Esophagus squamous epithelium (tissue), 5 donors: ENCODE results near the gene LIN52. TPM values are rescaled to one million over a fixed set of nuclear protein-coding genes. Genes with fewer than 3 reads are reported as not detected.

Experiments used
- DNase-seq: peaks from one replicate; lab custom pipeline; 2025; lab: John Stamatoyannopoulos, UW
- H3K27ac ChIP-seq, 4 donors: fragments of 200-600 bp; sonication (generic); one replicate each; pipeline ENCODE4 v1.5.1; 2016 to 2019; ENCODE audit warnings: mild to moderate bottlenecking in 1 of 4
- H3K27me3 ChIP-seq, 4 donors: fragments of 200-600 bp; sonication (generic); 1 replicate in 3 of 4; 2 replicates in 1 of 4; pipeline versions ENCODE4 v1.5.1 to v1.6.0; 2017 to 2021; ENCODE audit warnings: antibody characterized with exemption in 1 of 4
- H3K36me3 ChIP-seq, 3 donors: fragments of 200-600 bp; sonication (generic); one replicate each; pipeline ENCODE4 v1.5.1; 2016 to 2019
- H3K4me1 ChIP-seq, 3 donors: fragments of 200-600 bp; sonication (generic); one replicate each; pipeline ENCODE4 v1.5.1; 2017 to 2019
- H3K4me3 ChIP-seq, 4 donors: fragments of 200-600 bp; sonication (generic); 1 replicate in 3 of 4; 2 replicates in 1 of 4; pipeline ENCODE4 v1.5.1; 2016 to 2019; ENCODE audit warnings: mild to moderate bottlenecking in 2 of 4, moderate library complexity in 1 of 4
- H3K9me3 ChIP-seq, 3 donors: fragments of 200-600 bp; sonication (generic); one replicate each; pipeline ENCODE4 v1.5.1; 2016 to 2019
- POLR2A ChIP-seq, 4 donors: fragments of 450-650 bp; IDR thresholded peaks; one replicate each; pipeline ENCODE4 v1.6.1; 2017; ENCODE audit warnings: antibody characterized with exemption in 4 of 4, mild to moderate bottlenecking in 4 of 4, moderate library complexity in 3 of 4
- WGBS, 2 donors: methylation state at CpG; one replicate each; pipeline ENCODE4 v1.1.5; 2018; 5-methylcytosine and 5-hydroxymethylcytosine counted together
- intact Hi-C: fragments of 100-400 bp; cut with DNase I; formaldehyde crosslinking; loops from one replicate; pipeline ENCODE4 v1.15.0; 2022
- small RNA-seq, 4 donors: library from RNA; depleted of rRNA; stranded (forward); fragments of <200 nt; gene quantifications; one replicate each; pipeline ENCODE3, GENCODE V24; 2016
- total RNA-seq, 4 donors: library from RNA; depleted of rRNA; stranded (reverse); fragments of >200 nt; gene quantifications; one replicate each; pipeline ENCODE4 v1.1.0, GENCODE V29; 2016
- TF ChIP-seq, protein P1 (sequence below), 6 experiments: fragments of 450-650 bp in 4 of 6; fragments of 200-600 bp in 2 of 6; sonication (generic) in 2 of 6; IDR thresholded peaks; one replicate each; pipeline ENCODE4 v1.5.1; 2016 to 2019; ENCODE audit warnings: antibody characterized with exemption in 6 of 6, mild to moderate bottlenecking in 4 of 6, moderate library complexity in 4 of 6
- donor health status: DM: yes; HTN: yes; CAD: no.

Gene LIN52
- total RNA-seq, 4 donors from 2014 or later, result 2.4 to 8.9 (median 6.1) TPM

DNA sequence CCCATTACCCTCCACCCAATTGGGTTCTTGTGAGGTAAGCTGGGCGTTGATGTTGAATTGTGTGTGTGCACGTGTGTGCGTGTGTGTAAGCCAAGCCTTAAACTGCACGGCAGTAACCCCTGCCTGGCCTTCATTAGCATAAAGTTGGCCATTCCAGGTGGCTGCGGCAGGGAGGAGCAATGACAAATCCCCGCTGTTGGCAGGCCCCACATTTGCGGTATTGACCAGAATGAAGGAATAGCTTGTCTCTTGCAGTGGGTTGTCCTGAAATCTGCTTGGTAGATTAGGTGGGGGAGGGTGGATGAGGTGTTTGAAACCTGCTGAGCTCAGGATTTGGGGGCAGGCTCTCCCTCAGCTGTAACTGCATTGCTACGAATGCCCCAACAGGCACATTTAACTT, 161.8 kb downstream of the LIN52 start:
- 70 to 72% methylated on average over 4 to 6 of the region's 8 CpGs for WGBS, 2 donors
- no peak for DNase-seq
- no peak overlapping the region for H3K27ac ChIP-seq
- H3K4me1 ChIP-seq, result peaks cover 1 to 13% (median 7%) of the 10 kb centered on the region in 3 donors
- TF ChIP-seq POLR2A (IDR thresholded peaks at IDR 0.05), result no peak
- TF ChIP-seq, protein P1, sequence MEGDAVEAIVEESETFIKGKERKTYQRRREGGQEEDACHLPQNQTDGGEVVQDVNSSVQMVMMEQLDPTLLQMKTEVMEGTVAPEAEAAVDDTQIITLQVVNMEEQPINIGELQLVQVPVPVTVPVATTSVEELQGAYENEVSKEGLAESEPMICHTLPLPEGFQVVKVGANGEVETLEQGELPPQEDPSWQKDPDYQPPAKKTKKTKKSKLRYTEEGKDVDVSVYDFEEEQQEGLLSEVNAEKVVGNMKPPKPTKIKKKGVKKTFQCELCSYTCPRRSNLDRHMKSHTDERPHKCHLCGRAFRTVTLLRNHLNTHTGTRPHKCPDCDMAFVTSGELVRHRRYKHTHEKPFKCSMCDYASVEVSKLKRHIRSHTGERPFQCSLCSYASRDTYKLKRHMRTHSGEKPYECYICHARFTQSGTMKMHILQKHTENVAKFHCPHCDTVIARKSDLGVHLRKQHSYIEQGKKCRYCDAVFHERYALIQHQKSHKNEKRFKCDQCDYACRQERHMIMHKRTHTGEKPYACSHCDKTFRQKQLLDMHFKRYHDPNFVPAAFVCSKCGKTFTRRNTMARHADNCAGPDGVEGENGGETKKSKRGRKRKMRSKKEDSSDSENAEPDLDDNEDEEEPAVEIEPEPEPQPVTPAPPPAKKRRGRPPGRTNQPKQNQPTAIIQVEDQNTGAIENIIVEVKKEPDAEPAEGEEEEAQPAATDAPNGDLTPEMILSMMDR (IDR thresholded peaks at IDR 0.05), result no peak
- intact Hi-C loops, result no loop called here
- no peaks in the 10 kb centered on the region for H3K36me3 ChIP-seq
- no peak overlapping the region for H3K4me3 ChIP-seq
- peaks cover 13 to 95% (median 20%) of the 10 kb centered on the region in 4 donors for H3K27me3 ChIP-seq
- no peaks in the 10 kb centered on the region for H3K9me3 ChIP-seq

DNA sequence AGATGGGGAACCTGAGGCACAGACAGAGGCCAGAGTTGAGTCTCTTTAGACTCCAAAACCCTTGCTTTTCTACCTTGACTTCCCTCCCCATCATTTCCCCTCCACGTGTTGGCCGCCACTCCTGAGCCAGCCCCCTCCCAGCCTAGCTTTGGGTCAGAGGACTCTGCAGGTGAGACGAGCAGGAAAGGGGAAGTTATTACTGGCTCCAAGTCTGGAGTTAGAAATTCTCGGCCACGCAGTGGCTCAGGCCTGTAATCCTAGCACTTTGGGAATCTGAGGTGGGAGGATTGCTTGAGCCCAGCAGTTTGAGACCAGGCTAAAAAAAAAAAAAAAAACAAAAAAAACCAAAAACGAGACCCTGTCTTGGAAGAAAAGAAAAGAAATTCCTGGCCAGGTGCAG, 163.3 kb downstream of the LIN52 start:
- DNase-seq, result no peak
- intact Hi-C loops, result no loop called here
- H3K27me3 ChIP-seq, result peaks cover 2 to 93% (median 6%) of the 10 kb centered on the region in 4 donors
- TF ChIP-seq, protein P1 (IDR thresholded peaks at IDR 0.05), result no peak
- TF ChIP-seq POLR2A (IDR thresholded peaks at IDR 0.05), result no peak
- no peak overlapping the region for H3K27ac ChIP-seq
- H3K4me1 ChIP-seq, result peaks cover 0 to 8% (median 4%) of the 10 kb centered on the region in 3 donors
- no peaks in the 10 kb centered on the region for H3K36me3 ChIP-seq
- 38 to 60% methylated on average over 5 to 6 of the region's 6 CpGs for WGBS, 2 donors
- H3K9me3 ChIP-seq, result no peaks in the 10 kb centered on the region
- no peak overlapping the region for H3K4me3 ChIP-seq

DNA sequence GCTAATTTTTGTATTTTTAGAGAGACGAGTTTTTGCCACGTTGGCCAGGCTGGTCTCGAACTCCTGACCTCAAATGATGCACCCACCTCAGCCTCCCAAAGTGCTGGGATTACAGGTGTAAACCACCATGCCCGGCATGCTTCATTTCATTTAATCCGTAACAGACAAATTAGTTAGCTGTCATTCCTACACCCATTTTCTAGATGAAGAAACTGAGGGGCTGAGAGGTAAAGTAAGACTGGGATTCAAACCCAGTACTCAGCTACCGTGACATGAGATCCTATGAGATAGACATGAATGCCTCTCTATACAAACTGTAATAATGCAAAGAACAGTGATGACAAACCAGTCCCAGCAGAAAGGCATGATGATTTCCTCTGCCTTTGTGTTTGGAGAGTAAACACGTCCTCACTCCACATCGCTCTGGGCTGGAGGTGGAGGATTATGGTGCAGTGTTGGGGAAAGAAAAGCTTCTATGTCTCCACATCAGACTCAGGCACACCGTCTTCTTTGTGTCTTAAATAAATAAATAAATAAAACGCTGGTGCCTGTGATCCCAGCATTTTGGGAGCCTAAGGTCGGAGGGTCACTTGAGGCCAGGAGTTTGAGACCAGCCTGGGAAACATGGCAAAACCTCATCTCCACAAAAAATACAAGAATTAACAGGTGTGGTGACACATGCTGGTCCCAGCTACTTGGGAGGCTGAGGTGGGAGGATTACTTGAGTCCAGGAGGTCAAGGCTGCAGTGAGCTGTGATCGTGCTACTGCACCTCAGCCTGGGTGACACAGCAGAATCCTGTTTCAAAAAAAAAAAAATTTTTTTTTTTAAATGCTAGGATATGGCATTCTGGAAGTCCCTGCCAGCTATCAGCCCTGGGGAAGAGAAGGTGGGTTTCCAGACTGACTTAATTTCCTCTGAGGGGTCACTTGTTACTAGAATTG, 164.9 kb downstream of the LIN52 start:
- Histone ChIP-seq H3K27me3 (peaks cover 0 to 80% (median 0%) of the 10 kb centered on the region in 4 donors), H3K9me3 (no peaks in the 10 kb centered on the region), H3K4me1 (peaks cover 0 to 8% (median 4%) of the 10 kb centered on the region in 3 donors), H3K27ac (no peak overlapping the region), H3K4me3 (no peak overlapping the region), H3K36me3 (no peaks in the 10 kb centered on the region)
- DNase-seq, result no peak
- 60 to 65% methylated on average over 12 of the region's 12 CpGs for WGBS, 2 donors
- intact Hi-C loops, result no loop called here
- TF ChIP-seq POLR2A (IDR thresholded peaks at IDR 0.05), result no peak
- TF ChIP-seq, protein P1 (IDR thresholded peaks at IDR 0.05), result no peak

Small RNA genes lying within 50 kb of the gene (small RNA-seq; reads per million reads assigned to genes)
- gene AC006349.1 (0 reads per million in 4 donors), gene RN7SL530P (0 reads per million in 4 donors)

Other genes starting within 250 kb of the LIN52 start
- 10 to 100 TPM in 1 of 4 donors, 1 to 10 TPM in 3; 1.8 to 10.7 (median 6.2) TPM for gene PTGR2, start 233.1 kb upstream of the LIN52 start, total RNA-seq
- 10 to 100 TPM; 37.8 to 52.3 (median 38.1) TPM for gene ZNF410, start 198.1 kb upstream of the LIN52 start, total RNA-seq
- 1 to 10 TPM; 1.2 to 3.1 (median 2.2) TPM for gene FAM161B, start 134.9 kb upstream of the LIN52 start, total RNA-seq
- gene COQ6, start 134.7 kb upstream of the LIN52 start, total RNA-seq, result 10 to 100 TPM; 18.6 to 27.3 (median 23.6) TPM
- gene ENTPD5, start 65.7 kb upstream of the LIN52 start, total RNA-seq, result 10 to 100 TPM in 3 of 4 donors, 1 to 10 TPM in 1; 9.3 to 16.9 (median 13.0) TPM
- 1 to 10 TPM; 2.0 to 6.9 (median 4.6) TPM for gene BBOF1, start 65.6 kb upstream of the LIN52 start, total RNA-seq
- gene ALDH6A1, start 503 bp upstream of the LIN52 start, total RNA-seq, result 10 to 100 TPM in 3 of 4 donors, 1 to 10 TPM in 1; 5.1 to 34.7 (median 13.1) TPM
- not detected for gene VSX2, start 154.5 kb downstream of the LIN52 start, total RNA-seq
- 10 to 100 TPM; 20.7 to 32.2 (median 23.2) TPM for gene ABCD4, start 218.0 kb downstream of the LIN52 start, total RNA-seq